ENCODE measurements around the gene C9orf153. TPM values are rescaled to one million over a fixed set of nuclear protein-coding genes. Genes with fewer than 3 reads are reported as not detected.

C9orf153 gene
- total RNA-seq, 4 donors from 2014 or later = 0.48 TPM; not detected in 3

DNA sequence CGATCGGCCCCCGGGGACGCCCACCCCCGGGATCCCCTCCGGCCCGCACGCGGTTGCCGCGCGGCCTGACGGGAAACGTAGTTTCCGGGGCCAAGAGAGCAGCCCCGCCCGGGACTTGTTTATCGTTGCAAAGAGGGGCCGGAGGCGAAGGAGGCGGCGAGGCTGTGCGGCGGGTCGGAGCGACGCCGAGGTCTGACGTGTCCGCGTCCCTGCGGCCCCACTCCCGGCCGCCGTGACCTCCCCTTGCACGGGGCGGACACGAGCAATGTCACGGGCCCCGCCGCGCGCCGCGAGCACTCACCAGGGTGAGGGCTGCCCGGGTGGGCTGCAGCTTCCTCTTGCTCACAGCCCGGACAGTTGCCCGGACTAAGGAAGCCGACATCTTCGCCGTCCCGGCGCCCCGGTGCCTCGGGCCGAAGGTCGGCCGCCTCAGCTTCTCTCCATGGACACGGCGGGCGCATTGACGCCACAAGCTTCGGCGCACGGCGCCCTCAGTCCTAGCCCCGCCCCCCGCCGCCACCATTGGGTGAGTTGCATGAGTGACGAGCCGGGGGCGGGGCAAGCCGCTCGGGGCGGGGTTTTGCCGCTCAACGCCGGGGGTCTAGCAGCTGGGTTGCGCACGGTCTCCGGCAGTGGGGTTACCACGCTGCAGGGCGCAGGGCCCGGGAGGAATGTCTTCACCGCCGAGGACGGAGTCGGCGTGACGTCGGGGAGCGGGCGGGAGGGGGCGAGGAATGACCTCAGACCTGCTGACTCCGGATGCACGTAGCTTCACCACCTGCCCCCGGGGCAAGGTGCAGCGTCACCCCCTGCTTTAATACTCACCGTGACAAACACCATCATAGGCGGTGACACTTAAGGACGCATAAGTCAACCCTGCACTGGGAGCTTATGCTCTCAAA is 22.9 kb upstream of the C9orf153 start, which contains the start of gene ISCA1:
ISCA1 (minus strand) TSS at position 462 of the 902 bp plus-strand sequence; CDS start at position 382, 80 bp downstream.
- in situ Hi-C loops (cut with MboI; ENCODE audit: low pct_ligation_motif_present in 1 of 4, low pct_unique_long_range_greater_than_20kb in 1 of 4, low sequenced_read_pairs in 3 of 4) = loop anchor here in 1 of 4 donors (25.0 kb wide), 1 partner anchor 345 kb away; the partner anchor contains the start of gene NAA35
- Histone ChIP-seq H3K4me3 (peak within 1 kb of the TSS; percentile 64 to 89 (median 78)), H3K36me3 (no peaks in the 10 kb centered on the region), H3K9me3 (no peaks in the 10 kb centered on the region), H3K27me3 (no peaks in the 10 kb centered on the region), H3K4me1 (peaks cover 15 to 25% (median 22%) of the 10 kb centered on the region in 4 donors), H3K27ac (peak within 1 kb of the TSS; percentile 96 to 99 (median 97))
- WGBS, 2 donors (ENCODE audit: low coverage in 1 of 2) = 1% methylated on average over 56 of the region's 101 CpGs; no CpG with 5 or more reads in 1 of the 2 donors
- DNase-seq = peak; percentile 98
- intact Hi-C loops (cut with DNase I; ENCODE audit: low total_unique reads) = no loop called here
- TF ChIP-seq, protein P1, sequence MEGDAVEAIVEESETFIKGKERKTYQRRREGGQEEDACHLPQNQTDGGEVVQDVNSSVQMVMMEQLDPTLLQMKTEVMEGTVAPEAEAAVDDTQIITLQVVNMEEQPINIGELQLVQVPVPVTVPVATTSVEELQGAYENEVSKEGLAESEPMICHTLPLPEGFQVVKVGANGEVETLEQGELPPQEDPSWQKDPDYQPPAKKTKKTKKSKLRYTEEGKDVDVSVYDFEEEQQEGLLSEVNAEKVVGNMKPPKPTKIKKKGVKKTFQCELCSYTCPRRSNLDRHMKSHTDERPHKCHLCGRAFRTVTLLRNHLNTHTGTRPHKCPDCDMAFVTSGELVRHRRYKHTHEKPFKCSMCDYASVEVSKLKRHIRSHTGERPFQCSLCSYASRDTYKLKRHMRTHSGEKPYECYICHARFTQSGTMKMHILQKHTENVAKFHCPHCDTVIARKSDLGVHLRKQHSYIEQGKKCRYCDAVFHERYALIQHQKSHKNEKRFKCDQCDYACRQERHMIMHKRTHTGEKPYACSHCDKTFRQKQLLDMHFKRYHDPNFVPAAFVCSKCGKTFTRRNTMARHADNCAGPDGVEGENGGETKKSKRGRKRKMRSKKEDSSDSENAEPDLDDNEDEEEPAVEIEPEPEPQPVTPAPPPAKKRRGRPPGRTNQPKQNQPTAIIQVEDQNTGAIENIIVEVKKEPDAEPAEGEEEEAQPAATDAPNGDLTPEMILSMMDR (IDR thresholded peaks at IDR 0.05) = no peak
- TF ChIP-seq POLR2A (IDR thresholded peaks at IDR 0.05) (peak; percentile 96), EP300 (IDR thresholded peaks at IDR 0.05; ENCODE audit: low read depth) (peak; percentile 22), POLR2AphosphoS5 (IDR thresholded peaks at IDR 0.05) (peak; percentile 91 to 96 (median 94))

DNA sequence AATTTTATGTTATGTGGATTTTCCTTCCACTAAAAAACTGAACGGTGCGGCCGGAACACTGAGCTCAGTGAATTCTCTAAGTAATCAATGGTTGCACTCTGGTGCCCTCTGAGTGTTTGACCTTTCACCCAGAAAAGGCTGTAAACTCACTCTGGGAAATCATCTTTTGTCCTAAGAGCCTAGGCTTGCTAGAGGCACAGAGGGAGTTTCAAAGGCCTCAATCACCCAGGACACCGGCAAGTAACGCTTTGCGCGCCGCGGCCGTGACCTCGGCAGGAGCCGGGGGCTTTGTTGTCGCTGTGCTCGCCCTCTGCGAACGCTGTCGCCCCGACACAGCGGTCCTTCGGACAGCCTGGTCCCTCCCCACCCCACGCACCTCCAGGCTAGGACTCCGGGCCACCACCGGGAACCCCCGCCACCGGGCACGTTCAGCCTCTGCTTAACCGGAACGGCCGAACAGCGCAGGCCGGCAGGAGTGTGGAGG is 22.2 kb upstream of the C9orf153 start:
- 1% methylated on average over 19 of the region's 31 CpGs; no CpG with 5 or more reads in 1 of the 2 donors for WGBS, 2 donors (ENCODE audit: low coverage in 1 of 2)
- H3K4me1 ChIP-seq = peaks cover 15 to 25% (median 22%) of the 10 kb centered on the region in 4 donors
- no peaks in the 10 kb centered on the region for H3K36me3 ChIP-seq
- intact Hi-C loops (cut with DNase I; ENCODE audit: low total_unique reads) (no loop called here), in situ Hi-C loops (cut with MboI; ENCODE audit: low pct_ligation_motif_present in 1 of 4, low pct_unique_long_range_greater_than_20kb in 1 of 4, low sequenced_read_pairs in 3 of 4) (loop anchor here in 1 of 4 donors (25.0 kb wide), 1 partner anchor 344 kb away; the partner anchor contains the start of gene NAA35)
- peak overlapping the region; percentile 96 to 99 (median 97) for H3K27ac ChIP-seq
- no peaks in the 10 kb centered on the region for H3K9me3 ChIP-seq
- peak; percentile 28 for DNase-seq
- peak overlapping the region; percentile 64 to 89 (median 78) for H3K4me3 ChIP-seq
- H3K27me3 ChIP-seq = no peaks in the 10 kb centered on the region
- TF ChIP-seq POLR2A (IDR thresholded peaks at IDR 0.05) = no peak
- no peak for TF ChIP-seq EP300 (IDR thresholded peaks at IDR 0.05; ENCODE audit: low read depth)
- TF ChIP-seq, protein P1 (IDR thresholded peaks at IDR 0.05) = no peak
- TF ChIP-seq POLR2AphosphoS5 (IDR thresholded peaks at IDR 0.05) = no peak

DNA sequence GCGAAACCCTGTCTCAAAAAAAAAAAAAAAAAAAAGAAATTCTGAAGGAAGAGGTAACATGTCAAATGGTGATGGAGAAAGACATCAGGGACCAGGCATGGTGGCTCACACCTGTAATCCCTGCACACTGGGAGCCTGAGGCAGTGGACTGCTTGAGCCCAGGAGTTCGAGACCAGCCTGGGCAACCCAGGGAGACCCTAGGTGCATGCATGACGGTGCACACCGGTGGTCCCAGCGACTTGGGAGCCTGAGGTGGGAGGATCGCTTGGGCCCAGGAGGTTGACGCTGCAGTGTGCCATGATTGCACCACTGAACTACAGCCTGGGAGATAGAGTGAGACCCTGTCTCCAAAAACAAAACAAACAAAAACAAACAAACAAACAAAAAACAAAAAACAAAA is 21.1 kb upstream of the C9orf153 start:
- H3K9me3 ChIP-seq = no peaks in the 10 kb centered on the region
- intact Hi-C loops (cut with DNase I; ENCODE audit: low total_unique reads) = no loop called here
- H3K36me3 ChIP-seq = no peaks in the 10 kb centered on the region
- peaks cover 15 to 33% (median 22%) of the 10 kb centered on the region in 4 donors for H3K4me1 ChIP-seq
- 93 to 100% methylated on average over 4 to 7 of the region's 7 CpGs for WGBS, 2 donors (ENCODE audit: low coverage in 1 of 2)
- H3K27me3 ChIP-seq = no peaks in the 10 kb centered on the region
- H3K27ac ChIP-seq = no peak overlapping the region
- DNase-seq = no peak
- in situ Hi-C loops (cut with MboI; ENCODE audit: low pct_ligation_motif_present in 1 of 4, low pct_unique_long_range_greater_than_20kb in 1 of 4, low sequenced_read_pairs in 3 of 4) = loop anchor here in 1 of 4 donors (25.0 kb wide), 1 partner anchor 343 kb away; the partner anchor contains the start of gene NAA35
- no peak for TF ChIP-seq EP300 (IDR thresholded peaks at IDR 0.05; ENCODE audit: low read depth)
- TF ChIP-seq POLR2A (IDR thresholded peaks at IDR 0.05) = no peak
- TF ChIP-seq, protein P1 (IDR thresholded peaks at IDR 0.05) = no peak
- TF ChIP-seq POLR2AphosphoS5 (IDR thresholded peaks at IDR 0.05) = no peak
- no peak overlapping the region for H3K4me3 ChIP-seq

DNA sequence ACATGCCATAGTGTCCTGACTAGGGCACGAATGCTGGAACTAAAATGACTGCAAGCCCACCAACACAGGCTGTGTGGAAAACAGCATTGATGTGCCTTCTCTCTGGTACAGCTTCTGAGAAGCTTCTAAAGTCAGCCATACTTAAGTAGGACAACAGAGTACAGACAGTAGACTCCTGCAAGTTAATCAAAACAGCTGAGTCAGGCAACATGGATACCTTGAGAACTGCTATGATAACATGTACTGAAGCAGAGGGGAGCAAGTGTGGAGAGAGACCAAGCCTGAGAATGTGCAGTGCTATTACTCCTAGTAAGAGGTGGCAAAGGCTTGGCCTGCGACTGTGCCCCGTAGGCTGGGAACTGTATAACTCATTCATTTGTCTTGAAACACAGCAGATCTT is 20.4 kb upstream of the C9orf153 start:
- no peak for DNase-seq
- TF ChIP-seq POLR2AphosphoS5 (IDR thresholded peaks at IDR 0.05) = no peak
- TF ChIP-seq POLR2A (IDR thresholded peaks at IDR 0.05) = no peak
- Histone ChIP-seq H3K4me3 (no peak overlapping the region), H3K4me1 (peaks cover 20 to 40% (median 22%) of the 10 kb centered on the region in 4 donors), H3K36me3 (no peaks in the 10 kb centered on the region), H3K9me3 (no peaks in the 10 kb centered on the region), H3K27me3 (no peaks in the 10 kb centered on the region), H3K27ac (no peak overlapping the region)
- in situ Hi-C loops (cut with MboI; ENCODE audit: low pct_ligation_motif_present in 1 of 4, low pct_unique_long_range_greater_than_20kb in 1 of 4, low sequenced_read_pairs in 3 of 4) (loop anchor here in 1 of 4 donors (25.0 kb wide), 1 partner anchor 343 kb away; the partner anchor contains the start of gene NAA35), intact Hi-C loops (cut with DNase I; ENCODE audit: low total_unique reads) (no loop called here)
- 93% methylated on average over 3 of the region's 3 CpGs; no CpG with 5 or more reads in 1 of the 2 donors for WGBS, 2 donors (ENCODE audit: low coverage in 1 of 2)

Data from transverse colon (tissue), 4 donors.